ENCODE measurements around the gene ABCD1.

DNA sequence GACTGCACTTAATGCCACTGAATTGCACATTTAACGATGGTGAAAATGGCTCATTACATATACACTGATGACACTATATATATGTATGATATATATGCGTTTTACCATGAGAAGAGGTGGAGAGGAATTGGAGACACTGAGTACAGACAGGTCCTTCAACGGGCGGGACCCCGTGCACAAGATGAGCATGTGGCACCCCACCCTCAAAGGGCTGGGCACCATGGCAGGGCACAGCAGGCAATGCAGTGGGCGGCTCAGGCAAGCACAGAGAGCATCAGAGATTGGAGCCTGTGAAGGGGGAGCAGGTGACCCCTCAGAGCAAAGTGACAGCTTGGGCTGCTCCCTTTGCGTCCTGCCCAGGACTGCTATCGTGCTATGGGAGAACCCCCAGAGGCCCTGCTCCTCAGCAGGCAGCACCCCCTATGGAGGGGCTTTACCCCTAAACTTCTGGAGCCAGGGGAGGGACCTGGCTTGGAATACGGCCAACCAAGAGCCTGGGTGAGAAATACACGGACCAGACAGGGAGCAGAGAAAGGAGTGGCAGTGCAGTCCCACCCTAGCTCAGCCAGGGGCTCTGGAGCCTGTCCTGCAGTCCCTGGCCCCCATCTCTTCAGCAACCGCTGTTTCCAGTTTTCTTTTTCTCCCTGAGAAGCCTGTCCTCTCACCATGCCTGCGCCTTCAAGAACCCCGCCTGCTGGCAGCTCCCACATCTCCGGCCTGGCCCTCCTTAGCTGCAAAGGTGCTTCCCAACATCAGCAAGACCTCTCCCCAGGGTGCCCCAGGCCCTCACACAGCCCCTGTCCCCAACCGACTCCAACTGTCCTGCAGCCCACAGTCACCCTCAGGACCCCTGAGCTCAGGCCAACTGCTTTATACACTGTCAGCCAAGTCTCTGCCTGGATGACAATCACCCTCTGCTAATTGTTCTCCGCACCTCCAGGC lies 26.5 kb upstream of the ABCD1 start:
- TF ChIP-seq POLR2A (IDR thresholded peaks at IDR 0.05; ENCODE audit: low read depth, low read length) (no peak), TAF1 (IDR thresholded peaks at IDR 0.05; ENCODE audit: borderline replicate concordance, low read depth, low read length) (no peak)
